Neural progenitor cell (in vitro differentiated cells): ENCODE data around the gene CNOT11.
A peak's percentile ranks its signal among the peaks of the same experiment; 100 is the strongest.

Source experiments
- CTCF ChIP-seq: fragments of 200-600 bp; sonication (generic); IDR thresholded peaks from 2 replicates; pipeline ENCODE4 v1.5.1; 2017; ENCODE audit warnings: antibody characterized with exemption, mild to moderate bottlenecking
- EZH2 ChIP-seq: fragments of 200-600 bp; sonication (generic); IDR thresholded peaks from 2 replicates; pipeline ENCODE4 v1.6.1; 2017; ENCODE audit warnings: antibody characterized with exemption, mild to moderate bottlenecking, moderate library complexity
- EZH2phosphoT487 ChIP-seq: fragments of 200-600 bp; sonication (generic); IDR thresholded peaks from 2 replicates; pipeline ENCODE4 v1.6.1; 2017; ENCODE audit warnings: antibody characterized with exemption

GRCh38 chr2:101307950-101308431, 55.3 kb downstream of the CNOT11 start:
- TF ChIP-seq CTCF (no peak), EZH2 (peak; percentile 49), EZH2phosphoT487 (no peak)
